HepG2 (cell line): Measurements from ENCODE around the gene TRIM15. TPM values are rescaled to one million over a fixed set of nuclear protein-coding genes. Genes with fewer than 3 reads are reported as not detected.

ENCODE experiments used
- ATAC-seq: fragments of 200-7000 bp; cut with Tn5 transposase; 3 replicates; pipeline ENCODE4 v1.9.1; 2020; ENCODE audit warnings: mild to moderate bottlenecking, moderate library complexity
- BruUV-seq: library from RNA; stranded (reverse); fragments of 400-500 nt; replicated peaks from 2 replicates; lab custom pipeline; 2021; lab: Mats Ljungman, UMichigan
- CTCF ChIA-PET: fragments of 300-600 bp; formaldehyde crosslinking; extraction: SDS; loops from one replicate; lab custom pipeline; 2021; ENCODE audit warnings: low total read pairs, inconsistent platforms, low intra/inter-chr PET ratio; lab: Yijun Ruan, JAX
- POLR2A ChIA-PET: fragments of 350-600 bp; sonication (Branson Sonifier 250); formaldehyde crosslinking; loops from one replicate; lab custom pipeline; 2020; ENCODE audit warnings: antibody characterized with exemption, inconsistent platforms; lab: Yijun Ruan, JAX
- DNase-seq: peaks from one replicate; pipeline ENCODE4 v3.0.0-alpha.2; 2015; ENCODE audit warnings: low spot score
- FAIRE-seq: peaks from 3 replicates; lab custom pipeline; 2011; peaks lifted over from hg19 to GRCh38; lab: Jason Lieb, UNC
- H2AFZ ChIP-seq: one replicate; pipeline ENCODE4 v1.6.1; 2011; ENCODE audit warnings: low read length, inconsistent platforms
- H3K27ac ChIP-seq: fragments of 300-600 bp; 3 replicates; pipeline ENCODE4 v1.8.0; 2011; ENCODE audit warnings: mixed run types, mild to moderate bottlenecking, mixed read lengths, low read length, inconsistent platforms; ENCODE audit not compliant: insufficient read depth; ENCODE audit errors: extremely low read length
- H3K27me3 ChIP-seq, 2 experiments: fragments of 200-600 bp in 1 of 2; 2 replicates in 1 of 2; 3 replicates in 1 of 2; pipeline versions ENCODE4 v1.6.0 to v1.8.0; 2011; ENCODE audit warnings: low read length in 2 of 2, mild to moderate bottlenecking in 2 of 2, moderate library complexity in 2 of 2, inconsistent platforms in 1 of 2; ENCODE audit not compliant: insufficient read depth in 2 of 2, control insufficient read depth in 1 of 2
- H3K36me3 ChIP-seq, 2 experiments: fragments of 200-600 bp in 1 of 2; replicated peaks in 1 of 2; 2 replicates in 1 of 2; 3 replicates in 1 of 2; pipeline versions ENCODE4 v1.5.1 to v1.8.0; 2011; ENCODE audit warnings: low read length in 2 of 2, inconsistent platforms in 1 of 2; ENCODE audit not compliant: insufficient read depth in 2 of 2, control insufficient read depth in 1 of 2
- H3K4me1 ChIP-seq: 2 replicates; pipeline ENCODE4 v1.5.1; 2012; ENCODE audit warnings: low read length, inconsistent platforms; ENCODE audit not compliant: insufficient read depth
- H3K4me2 ChIP-seq: 2 replicates; pipeline ENCODE4 v1.6.0; 2011; ENCODE audit warnings: low read depth, low read length, inconsistent platforms
- H3K4me3 ChIP-seq, 3 experiments: fragments of 200-600 bp in 1 of 3; sonication (generic), shearing (Covaris generic) in 1 of 3; replicated peaks in 1 of 3; 2 replicates each; pipeline ENCODE4 v1.5.1; 2011 to 2016; ENCODE audit warnings: low read length in 3 of 3, inconsistent platforms in 2 of 3, low read depth in 2 of 3, mild to moderate bottlenecking in 2 of 3, control low read depth in 1 of 3, mixed read lengths in 1 of 3; ENCODE audit not compliant: insufficient read depth in 1 of 3
- H3K79me2 ChIP-seq: one replicate; pipeline ENCODE4 v1.6.1; 2011; ENCODE audit warnings: low read length, inconsistent platforms; ENCODE audit not compliant: insufficient read depth
- H3K9ac ChIP-seq: 2 replicates; pipeline ENCODE4 v1.6.0; 2011; ENCODE audit warnings: mild to moderate bottlenecking, low read depth, low read length, inconsistent platforms; ENCODE audit not compliant: insufficient read depth
- H3K9me3 ChIP-seq: 2 replicates; pipeline ENCODE4 v1.5.1; 2012; ENCODE audit warnings: mild to moderate bottlenecking, low read length
- H4K20me1 ChIP-seq: 2 replicates; pipeline ENCODE4 v1.6.0; 2011; ENCODE audit warnings: inconsistent platforms, mild to moderate bottlenecking, low read length, moderate library complexity; ENCODE audit not compliant: insufficient read depth
- AGO2 ChIP-seq: fragments of 200-400 bp; formaldehyde crosslinking; optimal IDR thresholded peaks from 2 replicates; pipeline ENCODE3; 2017; ENCODE audit warnings: mild to moderate bottlenecking, low read depth, low read length, moderate library complexity
- ATAD3A ChIP-seq: sonication (generic); formaldehyde crosslinking; IDR thresholded peaks from 2 replicates; pipeline ENCODE4 v1.4.0; 2020; ENCODE audit warnings: missing genetic modification reagents
- ATRX ChIP-seq: sonication (generic); formaldehyde crosslinking; IDR thresholded peaks from 2 replicates; pipeline ENCODE4 v1.4.0; 2020; ENCODE audit warnings: missing genetic modification reagents, borderline replicate concordance
- HHEX ChIP-seq: IDR thresholded peaks from 2 replicates; pipeline ENCODE4 v1.6.1; 2016; ENCODE audit warnings: control low read depth
- HIC2 ChIP-seq: sonication (generic); formaldehyde crosslinking; IDR thresholded peaks from 2 replicates; pipeline ENCODE4 v1.9.0; 2022; ENCODE audit warnings: low read depth, missing genetic modification reagents
- HINFP ChIP-seq: sonication (generic); formaldehyde crosslinking; IDR thresholded peaks from 2 replicates; pipeline ENCODE4 v1.4.0; 2020; ENCODE audit warnings: low read depth, mild to moderate bottlenecking, missing genetic modification reagents
- HOXA5 ChIP-seq: sonication (generic); formaldehyde crosslinking; IDR thresholded peaks from 2 replicates; pipeline ENCODE4 v1.4.0; 2020; ENCODE audit warnings: missing genetic modification reagents
- THAP11 ChIP-seq: IDR thresholded peaks from 2 replicates; pipeline ENCODE4 v1.6.1; 2016; ENCODE audit warnings: missing biosample characterization, missing genetic modification reagents
- ZFP62 ChIP-seq: sonication (generic); formaldehyde crosslinking; IDR thresholded peaks from 2 replicates; pipeline ENCODE4 v1.4.0; 2020; ENCODE audit warnings: missing genetic modification reagents
- ZNF142 ChIP-seq: sonication (generic); formaldehyde crosslinking; IDR thresholded peaks from 2 replicates; pipeline ENCODE4 v1.4.0; 2020; ENCODE audit warnings: missing genetic modification reagents
- ZNF205 ChIP-seq: IDR thresholded peaks from 2 replicates; pipeline ENCODE4 v1.6.1; 2018; ENCODE audit warnings: missing biosample characterization, missing genetic modification reagents
- ZNF264 ChIP-seq: sonication (generic); formaldehyde crosslinking; IDR thresholded peaks from 2 replicates; pipeline ENCODE4 v1.4.0; 2020; ENCODE audit warnings: missing genetic modification reagents
- ZNF562 ChIP-seq: sonication (generic); formaldehyde crosslinking; IDR thresholded peaks from 2 replicates; pipeline ENCODE4 v1.8.0; 2022; ENCODE audit warnings: missing genetic modification reagents, borderline replicate concordance
- ZNF567 ChIP-seq: sonication (generic); formaldehyde crosslinking; IDR thresholded peaks from 2 replicates; pipeline ENCODE4 v1.8.1; 2023; ENCODE audit warnings: mild to moderate bottlenecking, missing genetic modification reagents, borderline replicate concordance
- ZNF672 ChIP-seq: sonication (generic); formaldehyde crosslinking; IDR thresholded peaks from 2 replicates; pipeline ENCODE4 v1.8.1; 2022; ENCODE audit warnings: missing genetic modification reagents
- WGBS: methylation state at CpG from one replicate; pipeline ENCODE4 v1.1.6; 2017; ENCODE audit warnings: low lambda C conversion rate; 5-methylcytosine and 5-hydroxymethylcytosine counted together
- in situ Hi-C: cut with HindIII; loops from 2 replicates; pipeline ENCODE4 v1.10.0; 2017; ENCODE audit warnings: low pct_unique_long_range_greater_than_20kb; ENCODE audit not compliant: extremely low pct_ligation_motif_present
- intact Hi-C: fragments of 100-400 bp; cut with micrococcal nuclease; formaldehyde crosslinking; loops from one replicate; pipeline ENCODE4 v1.10.0; 2022; ENCODE audit not compliant: unreplicated experiment
- polyA plus RNA-seq, 8 experiments: library from polyadenylated mRNA; depleted of rRNA in 3 of 8; stranded (reverse) in 7 of 8; unstranded in 1 of 8; fragments of >200 nt; fragmentation: Illumina TruSeq in 4 of 8; extraction: Trizol in 4 of 8; gene quantifications; 2 replicates each; pipeline versions ENCODE4 v1.2.1 to v1.2.3, GENCODE V29; 2011 to 2016; ENCODE audit warnings: low read depth in 4 of 8, missing spikeins in 1 of 8, mixed read lengths in 1 of 8; ENCODE audit not compliant: insufficient read depth in 1 of 8
- total RNA-seq, 5 experiments: library from RNA; depleted of rRNA; stranded (reverse); fragments of >200 nt; fragmentation: Illumina TruSeq; extraction: Trizol; gene quantifications; 2 replicates each; pipeline ENCODE4 v1.2.3, GENCODE V29; 2016; ENCODE audit warnings: low read depth in 1 of 5

The TRIM15 gene
- total and polyA plus RNA-seq, 2 of the 13 experiments (the other 11 are each of a cell fraction or from before 2014, with no cell fraction given), result 35.1 to 38.2 TPM

- TF ChIP-seq ZNF142, result no peak
- TF ChIP-seq ATAD3A (CRISPR knock-in tag), result no peak
- TF ChIP-seq, all 625 proteins: peak for 3
These were observed 7.7 kb upstream of the TRIM15 start (continued) for GRCh38 chr6:30155520-30156261.

GRCh38 chr6:30156262-30156599 lies 7.1 kb upstream of the TRIM15 start:
- ChIA-PET POLR2A (no interaction called here), CTCF (no interaction called here)
- DNase-seq (peak; percentile 49), ATAC-seq (no peak), FAIRE-seq (no peak)
- Histone ChIP-seq H3K27me3 (no peaks in the 10 kb centered on the region), H3K79me2 (no peaks in the 10 kb centered on the region), H3K4me2 (no peak overlapping the region), H3K27ac (no peak overlapping the region), H3K9me3 (no peaks in the 10 kb centered on the region), H3K9ac (no peak overlapping the region), H2AFZ (no peak overlapping the region), H4K20me1 (no peaks in the 10 kb centered on the region), H3K36me3 (no peaks in the 10 kb centered on the region), H3K4me3 (no peak overlapping the region), H3K4me1 (peaks cover 70% of the 10 kb centered on the region)
- BruUV-seq, result no TSS peak
- in situ Hi-C loops (no loop called here), intact Hi-C loops (no loop called here)
- WGBS, result 86% methylated on average over 4 of the region's 4 CpGs
- no peak for TF ChIP-seq ZNF562
- TF ChIP-seq ZNF264 (CRISPR knock-in tag), result no peak
- no peak for TF ChIP-seq ZNF672 (CRISPR knock-in tag)
- TF ChIP-seq HINFP (CRISPR knock-in tag), result no peak
- TF ChIP-seq HIC2 (CRISPR knock-in tag), result no peak
- peak; percentile 95 for TF ChIP-seq HOXA5 (CRISPR knock-in tag)
- TF ChIP-seq ZFP62 (CRISPR knock-in tag), result no peak
- TF ChIP-seq ZNF567 (CRISPR knock-in tag), result no peak
- TF ChIP-seq THAP11, result 0 out of 2 replicates have a peak, but pooled peaks have one; percentile 15
- no peak for TF ChIP-seq HHEX (CRISPR knock-in tag)
- TF ChIP-seq AGO2, result no peak
- TF ChIP-seq ZNF205, result no peak
- TF ChIP-seq ATRX (CRISPR knock-in tag), result no peak
